Measurements from ENCODE around the gene NDST3.
"Not testable (repeated sequence)": the region's sequence is repeated elsewhere in the genome, so short reads cannot be mapped to it uniquely, and the experiment has no call there.

NDST3 gene

GRCh38 chr4:118193421-118193820 lies 159.1 kb downstream of the NDST3 start:
- no peak for DNase-seq

DNA sequence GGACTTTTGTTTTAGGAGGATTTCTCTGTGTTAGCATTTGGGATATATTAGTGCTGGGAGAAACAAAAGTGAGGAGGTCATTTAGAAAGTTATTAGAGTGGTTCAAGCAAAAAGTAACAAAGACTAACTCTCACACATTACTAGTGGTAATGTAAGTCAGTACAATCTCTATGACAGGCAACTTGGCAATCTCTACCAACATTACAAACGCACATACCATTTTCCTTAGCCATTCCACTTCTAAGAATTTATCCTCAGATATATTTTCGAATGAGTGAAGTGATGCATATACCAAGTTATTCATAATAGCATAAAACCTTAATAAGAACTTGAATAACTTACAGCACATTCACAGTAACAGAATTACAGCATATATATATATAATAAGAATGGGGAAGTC lies 172.3 kb downstream of the NDST3 start:
- DNase-seq = no peak

DNA sequence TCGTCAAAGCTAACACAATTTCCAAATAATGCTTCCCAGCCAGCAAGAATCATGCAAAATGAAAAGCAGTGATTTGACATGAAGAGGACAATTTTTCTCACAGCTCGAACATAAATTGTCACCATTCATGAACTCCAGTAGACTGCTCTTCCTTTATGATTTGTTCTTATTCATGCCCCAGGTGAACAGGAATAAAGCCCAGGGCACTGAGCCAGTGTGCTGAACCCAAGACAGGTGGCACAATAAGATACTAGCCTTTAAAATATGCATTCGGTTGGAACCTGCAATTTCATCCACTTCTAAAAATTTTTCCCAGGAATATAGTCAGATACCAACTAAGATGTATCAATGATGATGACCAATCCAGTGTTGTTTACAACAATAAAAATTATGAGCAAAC lies 178.8 kb downstream of the NDST3 start:
- DNase-seq = no peak

DNA sequence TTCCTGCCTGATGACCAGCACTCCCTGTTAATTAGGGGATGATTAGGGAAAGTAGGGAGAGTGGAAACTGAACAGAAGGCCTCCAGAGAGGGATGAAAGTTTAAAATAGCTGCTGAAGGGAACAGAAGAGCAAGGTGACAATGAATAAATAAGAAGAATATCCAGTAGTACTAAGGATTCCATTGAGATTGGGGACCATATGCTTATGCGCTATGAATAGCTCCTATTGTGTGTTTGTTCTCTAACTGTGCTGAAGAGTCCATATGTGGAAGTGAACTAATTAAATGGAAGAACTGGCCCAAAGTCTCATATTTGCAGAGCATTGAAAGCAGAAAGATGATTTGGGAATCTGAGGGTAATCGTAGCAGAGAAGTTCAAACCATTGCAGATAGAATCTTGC lies 181.5 kb downstream of the NDST3 start:
- no peak for DNase-seq

DNA sequence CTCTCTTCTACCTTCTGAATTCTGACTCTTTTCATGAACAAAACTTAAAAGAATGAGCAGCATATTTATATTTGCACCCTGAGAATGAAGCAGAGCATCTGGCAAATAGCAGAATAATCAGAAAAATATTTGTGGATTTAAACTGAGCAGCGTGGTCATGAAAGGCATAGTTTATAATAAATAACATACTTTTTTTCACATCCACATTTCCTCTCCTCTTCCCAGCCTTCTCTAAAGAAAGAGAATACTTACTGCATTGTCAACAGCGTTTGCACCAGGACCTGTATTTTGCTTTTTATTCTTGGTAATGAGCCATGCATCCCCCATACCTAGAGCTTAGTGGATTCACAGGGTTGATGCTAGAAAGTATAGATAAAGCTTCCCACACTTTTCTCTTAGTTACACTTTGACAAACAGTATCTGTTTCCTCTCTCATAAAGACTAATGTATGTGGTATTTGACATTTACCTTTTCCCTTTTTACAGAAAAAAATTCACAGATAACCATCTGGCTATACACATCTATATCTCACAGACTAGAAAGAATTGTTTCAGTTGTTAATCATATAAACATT lies 187.0 kb downstream of the NDST3 start:
- DNase-seq = no peak

GRCh38 chr4:118224243-118224829 lies 190.1 kb downstream of the NDST3 start:
- DNase-seq = no peak

DNA sequence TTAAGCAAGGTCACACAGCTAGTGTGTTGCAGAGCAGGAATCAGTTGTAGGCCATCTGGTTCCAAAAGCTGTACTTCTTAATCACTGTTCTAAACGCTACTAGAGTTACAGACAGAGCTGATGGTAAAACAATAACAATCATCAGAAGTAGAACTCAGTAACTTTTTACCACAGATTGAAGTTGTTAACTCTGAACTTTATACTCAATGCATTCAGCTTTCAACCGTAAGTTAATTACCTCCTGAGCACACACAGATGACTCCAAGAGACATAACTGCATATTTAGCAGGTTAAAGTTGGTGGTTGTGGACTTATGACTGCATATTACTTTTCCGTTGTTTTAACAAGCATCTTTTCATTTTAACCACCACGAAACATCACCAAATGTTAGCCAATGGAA lies 191.2 kb downstream of the NDST3 start:
- no peak for DNase-seq

GRCh38 chr4:118226311-118227010 lies 192.2 kb downstream of the NDST3 start:
- DNase-seq = no peak

- DNase-seq = no peak
Observed at GRCh38 chr4:118235566-118236120, 201.4 kb downstream of the NDST3 start.

GRCh38 chr4:118237531-118237930 lies 203.2 kb downstream of the NDST3 start:
- DNase-seq = no peak

DNA sequence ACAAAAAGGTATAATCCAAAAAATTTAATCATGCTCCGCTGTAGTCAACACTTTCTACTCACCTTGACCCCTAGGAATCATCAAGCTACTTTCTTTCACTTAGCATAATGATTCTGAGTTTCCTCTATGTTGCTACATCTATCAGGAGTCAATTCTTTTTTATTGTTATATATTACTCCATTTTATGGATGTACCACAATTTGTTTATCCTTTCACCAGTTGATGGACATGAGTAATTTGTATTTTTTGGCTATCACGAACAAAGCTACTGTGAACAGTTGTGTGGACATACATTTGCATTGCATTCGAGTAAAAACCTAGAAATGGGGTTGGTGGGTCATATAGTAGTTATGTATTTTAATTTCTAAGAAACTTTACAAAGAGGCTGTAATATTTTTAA lies 215.6 kb downstream of the NDST3 start:
- no peak for DNase-seq

DNA sequence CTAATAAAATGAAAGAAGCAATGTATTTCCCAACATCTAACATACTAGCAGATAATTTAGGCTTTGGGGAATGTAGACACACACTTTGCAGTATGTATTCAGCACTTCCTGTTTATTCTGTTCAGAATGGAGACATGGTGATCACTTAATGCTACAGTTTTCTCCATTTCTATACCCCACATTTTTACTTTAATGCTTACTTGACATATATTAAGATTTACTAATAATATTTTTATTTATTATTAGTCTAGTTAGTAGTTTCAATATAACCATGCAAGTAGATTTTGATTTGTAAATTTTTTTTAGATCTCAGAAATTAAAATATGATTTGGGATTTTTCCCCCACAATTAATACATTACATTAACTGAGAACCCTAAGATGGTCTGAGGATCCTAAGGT lies 220.1 kb downstream of the NDST3 start:
- DNase-seq = no peak

- no peak for DNase-seq
Observed at GRCh38 chr4:118259111-118259510, 224.8 kb downstream of the NDST3 start.

GRCh38 chr4:118260309-118260708 lies 226.0 kb downstream of the NDST3 start:
- no peak for DNase-seq

- DNase-seq = no peak
Observed at GRCh38 chr4:118264096-118264495, 229.8 kb downstream of the NDST3 start.

GRCh38 chr4:118265312-118266144 lies 231.2 kb downstream of the NDST3 start:
- DNase-seq = no peak

GRCh38 chr4:118266145-118266496 lies 231.8 kb downstream of the NDST3 start:
- not testable (repeated sequence) for DNase-seq

- DNase-seq = no peak
Observed at GRCh38 chr4:118268780-118269179, 234.5 kb downstream of the NDST3 start.

DNA sequence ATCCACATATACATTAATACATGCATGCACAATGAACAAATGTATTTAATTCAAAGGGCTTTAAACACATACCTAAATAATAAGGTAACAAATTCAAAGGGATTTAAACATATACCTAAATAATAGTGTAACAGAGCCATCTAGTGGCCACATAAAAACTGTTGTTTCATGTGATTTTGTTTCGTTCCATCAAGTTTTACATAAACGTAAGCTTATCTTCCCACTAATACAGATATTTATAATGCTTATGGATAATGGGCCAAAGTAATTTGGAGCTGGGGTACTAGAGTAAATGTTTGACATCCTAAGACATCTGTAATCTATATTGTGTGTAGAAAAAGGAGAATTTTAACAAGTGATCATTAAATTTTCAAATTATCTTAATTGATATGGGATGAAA lies 236.2 kb downstream of the NDST3 start:
- no peak for DNase-seq

DNA sequence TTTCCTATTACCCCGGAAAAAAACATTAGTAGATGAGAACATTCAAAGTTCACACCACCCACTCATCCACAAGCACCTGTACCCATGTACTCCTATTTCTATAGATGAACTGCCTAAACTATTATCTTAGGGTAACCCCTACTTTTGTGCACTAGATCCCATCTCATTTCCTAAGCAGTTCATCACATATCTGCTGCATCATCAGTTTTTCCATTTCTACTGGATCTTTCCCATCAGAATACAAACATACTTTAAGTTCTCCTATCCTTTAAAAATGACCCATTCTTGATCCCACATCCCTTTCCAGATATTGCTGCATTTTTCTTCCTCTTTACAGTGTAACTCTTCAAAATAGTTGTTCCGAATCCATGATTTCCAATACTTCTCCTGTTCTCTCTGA lies 237.5 kb downstream of the NDST3 start:
- DNase-seq = no peak

DNA sequence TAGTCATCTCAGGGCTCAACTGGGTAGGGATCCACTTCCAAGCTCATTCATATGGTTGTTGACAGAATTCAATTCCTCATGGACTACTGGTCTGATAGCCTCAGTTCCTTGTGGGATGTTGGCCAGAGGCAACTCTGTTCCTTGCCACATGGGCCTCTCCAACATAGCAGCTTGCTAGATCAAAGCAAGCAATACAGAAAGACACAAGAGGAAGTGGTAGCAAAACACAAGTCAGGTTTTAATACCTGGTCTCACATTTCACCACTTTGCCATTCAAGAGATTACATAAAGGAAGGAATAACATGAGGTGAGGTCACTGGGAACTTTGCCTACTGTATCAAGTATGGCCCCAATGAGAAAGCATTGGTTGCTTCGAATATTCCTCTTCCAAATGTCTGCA lies 239.4 kb downstream of the NDST3 start:
- no peak for DNase-seq

GRCh38 chr4:118276580-118276979 lies 242.3 kb downstream of the NDST3 start:
- DNase-seq = no peak

DNA sequence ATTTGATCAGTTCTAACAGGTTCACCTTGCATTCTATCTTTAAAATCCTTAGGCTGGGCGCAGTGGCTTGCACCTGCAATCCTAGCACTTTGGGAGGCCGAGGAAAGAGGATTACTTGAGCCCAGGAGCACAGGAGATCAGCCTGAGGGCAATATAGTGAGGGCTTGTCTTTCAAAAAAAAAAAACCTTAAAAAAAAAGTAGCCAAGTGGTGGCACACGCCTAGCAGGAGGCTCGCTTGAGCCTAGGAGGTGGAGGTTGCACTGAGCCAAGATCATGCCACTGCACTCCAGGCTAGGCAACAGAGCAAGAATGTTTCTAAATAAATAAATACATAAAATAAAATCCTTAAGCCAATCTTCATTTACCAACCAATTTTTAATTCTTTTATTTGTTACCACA lies 243.0 kb downstream of the NDST3 start:
- DNase-seq = no peak

Data from GF-D8 (cell line).